GM19467 (cell line): Measurements from ENCODE around the gene MYL6.

Source experiments
- ATAC-seq: cut with Tn5 transposase; IDR thresholded peaks from one replicate; pipeline ENCODE4 v1.9.1; 2021; ENCODE audit warnings: mild to moderate bottlenecking, moderate library complexity; ENCODE audit not compliant: unreplicated experiment

MYL6 gene

DNA sequence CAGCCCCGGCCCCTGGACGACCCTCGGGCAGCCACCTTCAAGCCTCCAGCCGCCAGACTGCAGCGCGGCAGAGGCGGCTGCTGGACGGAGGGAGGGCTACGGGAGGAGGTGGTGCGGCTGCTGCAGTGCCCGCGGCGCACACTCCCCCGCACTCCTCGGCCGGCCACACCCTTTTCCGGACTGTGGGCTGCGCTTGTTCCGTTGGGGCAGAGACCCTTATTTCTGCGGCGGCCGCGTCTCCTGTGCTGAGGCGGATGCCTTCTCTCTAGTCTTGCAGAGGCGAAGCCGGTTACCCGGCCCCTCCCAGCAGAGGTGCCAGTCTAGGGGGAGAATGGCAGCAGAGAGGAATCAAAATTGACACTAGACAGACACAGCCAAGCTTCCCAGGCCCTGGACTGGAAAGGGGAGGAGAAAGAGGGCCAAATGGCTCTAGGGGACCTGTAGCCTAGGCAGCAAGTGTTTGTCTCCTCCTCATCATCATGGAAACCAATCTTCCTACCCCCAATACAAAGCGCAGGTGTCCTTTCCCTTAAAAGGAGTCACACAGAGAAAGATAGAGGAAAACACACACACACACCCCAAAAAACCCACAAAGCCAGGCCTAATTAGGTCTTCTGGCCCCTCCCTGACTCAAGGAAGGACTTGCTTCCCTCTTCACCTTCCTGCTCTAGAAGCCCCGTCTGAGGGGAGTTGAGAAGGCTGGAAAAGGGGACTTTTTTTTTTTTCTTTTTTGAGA lies 28.8 kb upstream of the MYL6 start:
- ATAC-seq = peak; percentile 25

DNA sequence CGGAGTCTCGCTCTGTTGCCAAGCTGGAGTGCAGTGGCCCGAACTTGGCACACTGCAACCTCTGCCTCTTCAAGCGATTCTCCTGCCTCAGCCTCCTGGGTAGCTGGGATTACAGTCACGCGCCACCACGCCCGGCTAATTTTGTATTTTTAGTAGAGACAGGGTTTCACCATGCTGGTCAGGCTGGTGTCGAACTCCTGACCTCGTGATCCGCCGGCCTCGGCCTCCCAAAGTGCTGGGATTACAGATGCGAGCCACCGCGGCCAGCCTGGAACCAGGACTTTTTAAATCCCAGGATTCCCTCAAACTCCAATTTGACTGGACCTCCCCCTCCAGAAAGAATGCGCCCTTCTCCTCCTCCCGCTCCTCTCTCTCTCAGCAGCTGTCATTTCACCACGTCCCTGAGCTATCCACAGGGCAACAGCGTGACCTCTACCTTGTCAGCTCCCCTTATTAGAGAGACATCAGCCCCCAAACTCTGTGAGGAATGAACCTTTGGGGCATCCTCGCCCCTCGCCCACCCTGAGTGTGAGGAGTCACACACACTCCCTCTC lies 28.1 kb upstream of the MYL6 start:
- ATAC-seq = no peak

DNA sequence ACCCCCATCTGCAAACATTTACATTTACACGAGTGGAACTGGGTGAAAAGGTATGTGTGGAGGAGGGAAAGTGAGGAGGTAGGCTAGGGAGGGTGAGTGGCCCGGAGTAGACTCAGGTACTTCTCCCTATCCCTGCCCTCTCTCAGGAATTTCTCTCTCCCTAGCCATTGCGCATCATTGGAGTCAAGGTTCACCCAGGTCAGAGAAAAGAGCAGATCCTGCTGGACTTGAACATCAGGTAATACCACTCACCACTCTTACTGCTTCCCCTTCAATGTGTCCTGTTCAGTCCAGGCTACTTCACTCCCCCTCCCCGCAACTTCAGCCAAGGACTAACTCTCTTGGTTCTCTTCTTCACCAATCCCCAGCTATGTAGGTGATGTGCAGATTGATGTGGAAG lies 27.3 kb upstream of the MYL6 start:
- no peak for ATAC-seq

DNA sequence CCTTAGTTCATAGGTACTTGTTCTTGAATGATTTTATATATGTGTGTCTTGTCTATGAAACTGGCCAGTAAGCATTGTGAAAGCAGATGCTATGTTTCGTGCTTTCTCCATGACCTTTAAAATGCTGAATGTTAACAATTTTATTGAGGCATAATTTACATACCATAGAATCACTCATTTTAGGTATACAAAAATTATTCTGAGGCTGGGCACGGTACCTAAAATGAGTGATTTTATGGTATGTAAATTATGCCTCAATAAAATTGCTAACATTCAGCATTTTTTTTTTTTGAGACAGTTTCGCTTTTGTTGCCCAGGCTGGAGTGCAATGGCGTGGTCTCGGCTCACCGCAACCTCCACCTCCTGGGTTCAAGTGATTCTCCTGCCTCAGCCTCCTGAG lies 23.3 kb upstream of the MYL6 start:
- ATAC-seq = no peak

DNA sequence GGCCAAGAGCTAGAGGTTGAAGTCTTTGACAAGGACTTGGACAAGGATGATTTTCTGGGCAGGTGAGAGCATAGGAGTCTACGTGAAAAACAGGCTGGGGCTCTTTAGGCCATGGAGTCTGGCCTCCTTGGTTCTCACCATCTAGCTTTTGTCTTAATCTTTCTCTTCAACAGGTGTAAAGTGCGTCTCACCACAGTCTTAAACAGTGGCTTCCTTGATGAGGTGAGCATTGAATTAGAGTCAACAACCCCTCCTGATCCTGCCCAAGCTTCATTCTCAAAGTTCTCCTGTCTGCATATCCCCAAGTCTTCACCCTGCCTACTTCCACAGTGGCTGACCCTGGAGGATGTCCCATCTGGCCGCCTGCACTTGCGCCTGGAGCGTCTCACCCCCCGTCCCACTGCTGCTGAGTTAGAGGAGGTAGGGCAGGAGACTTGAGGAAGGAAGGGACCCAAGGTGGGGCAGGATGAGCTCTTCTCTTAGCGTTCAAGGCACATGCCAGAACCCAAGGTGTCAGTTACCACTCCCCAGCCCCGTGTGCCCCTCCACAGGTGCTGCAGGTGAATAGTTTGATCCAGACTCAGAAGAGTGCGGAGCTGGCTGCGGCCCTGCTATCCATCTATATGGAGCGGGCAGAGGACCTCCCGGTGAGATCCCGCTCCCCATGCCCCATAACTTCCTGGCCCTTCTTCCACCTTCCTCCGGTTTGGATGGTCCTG lies 20.1 kb upstream of the MYL6 start:
- no peak for ATAC-seq

DNA sequence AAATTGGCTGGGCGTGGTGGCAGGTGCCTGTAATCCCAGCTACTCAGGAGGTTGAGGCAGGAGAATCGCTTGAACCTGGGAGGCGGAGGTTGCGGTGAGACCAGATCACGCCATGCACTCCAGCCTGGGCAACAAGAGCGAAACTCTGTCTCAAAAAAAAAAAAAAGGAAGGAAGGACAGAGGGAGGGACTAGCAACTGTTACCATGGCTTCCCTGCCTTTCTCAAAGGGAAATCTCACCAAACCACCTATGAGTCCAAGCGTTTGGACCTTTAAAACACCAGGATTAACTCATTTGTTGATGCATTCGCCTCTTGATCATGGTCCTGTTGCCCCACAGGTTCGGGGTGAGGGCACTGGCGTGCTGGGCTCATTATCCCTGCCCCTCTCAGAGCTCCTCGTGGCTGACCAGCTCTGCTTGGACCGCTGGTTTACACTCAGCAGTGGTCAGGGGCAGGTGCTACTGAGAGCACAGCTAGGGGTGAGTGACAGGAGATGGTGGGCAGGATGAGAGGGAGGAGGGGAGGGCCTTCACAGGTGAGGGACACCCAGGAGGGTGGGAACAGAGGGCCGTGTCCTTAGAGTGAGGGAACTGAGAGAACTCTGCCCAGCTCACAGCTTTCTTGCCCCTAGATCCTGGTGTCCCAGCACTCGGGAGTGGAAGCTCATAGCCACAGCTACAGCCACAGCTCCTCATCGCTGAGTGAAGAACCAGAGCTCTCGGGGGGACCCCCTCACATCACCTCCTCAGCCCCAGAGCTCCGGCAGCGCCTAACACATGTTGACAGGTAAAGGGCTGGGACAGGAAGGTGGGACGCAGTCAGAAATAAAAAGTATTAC lies 16.0 kb upstream of the MYL6 start:
- ATAC-seq = no peak

DNA sequence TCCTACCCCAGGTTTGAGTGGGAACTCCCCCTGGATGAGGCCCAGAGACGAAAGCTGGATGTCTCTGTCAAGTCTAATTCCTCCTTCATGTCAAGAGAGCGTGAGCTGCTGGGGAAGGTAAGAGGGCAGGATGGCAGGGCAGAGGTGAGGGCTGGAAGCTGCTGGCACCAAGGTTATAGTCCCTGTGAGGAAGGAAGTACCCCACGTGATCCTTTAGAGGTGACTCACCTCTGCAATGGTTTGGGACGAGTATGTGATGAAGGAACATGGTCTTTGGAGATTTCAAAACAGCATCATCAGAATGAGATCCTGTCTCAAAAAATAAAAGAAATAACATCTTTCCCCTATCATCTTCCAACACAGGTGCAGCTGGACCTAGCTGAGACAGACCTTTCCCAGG lies 14.9 kb upstream of the MYL6 start:
- no peak for ATAC-seq

DNA sequence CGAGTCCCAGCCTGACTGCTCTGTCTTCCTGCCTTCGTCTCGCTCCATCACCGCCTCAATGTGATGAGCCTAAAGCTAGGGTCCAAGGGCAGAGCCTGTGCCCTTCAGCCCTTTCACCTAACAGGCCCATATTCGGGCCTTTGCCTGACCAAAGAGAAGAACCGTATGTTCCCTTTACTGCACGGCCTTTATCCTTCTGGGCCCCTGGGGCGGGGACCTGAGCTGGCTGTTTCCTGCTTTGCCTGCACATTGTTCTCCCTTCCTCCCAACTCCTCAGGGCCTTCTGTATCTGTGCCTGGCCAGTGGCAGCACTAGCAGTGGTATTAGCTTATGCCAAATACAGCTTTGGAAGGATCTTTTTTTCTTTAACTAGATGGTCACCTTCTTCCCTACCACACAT lies 14.3 kb upstream of the MYL6 start:
- no peak for ATAC-seq

DNA sequence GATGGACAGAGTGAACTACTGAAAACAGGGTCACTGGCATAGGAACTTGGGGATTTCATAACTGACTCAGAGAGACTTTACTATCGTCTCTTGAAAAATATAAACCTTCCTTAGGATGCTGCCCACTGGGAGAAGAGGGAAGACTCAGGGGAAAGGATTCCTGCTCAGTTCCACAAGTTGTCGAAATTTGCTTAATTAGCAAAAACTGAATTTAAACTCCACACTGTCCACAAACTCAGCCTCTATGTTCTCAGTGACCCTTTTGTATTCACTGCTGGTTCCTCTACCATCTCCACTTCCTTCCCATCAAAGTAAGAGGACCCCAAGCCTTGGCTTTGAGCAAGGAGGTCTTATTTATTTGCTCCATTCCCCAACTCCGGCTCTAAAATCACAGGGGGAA lies 12.9 kb upstream of the MYL6 start:
- no peak for ATAC-seq

DNA sequence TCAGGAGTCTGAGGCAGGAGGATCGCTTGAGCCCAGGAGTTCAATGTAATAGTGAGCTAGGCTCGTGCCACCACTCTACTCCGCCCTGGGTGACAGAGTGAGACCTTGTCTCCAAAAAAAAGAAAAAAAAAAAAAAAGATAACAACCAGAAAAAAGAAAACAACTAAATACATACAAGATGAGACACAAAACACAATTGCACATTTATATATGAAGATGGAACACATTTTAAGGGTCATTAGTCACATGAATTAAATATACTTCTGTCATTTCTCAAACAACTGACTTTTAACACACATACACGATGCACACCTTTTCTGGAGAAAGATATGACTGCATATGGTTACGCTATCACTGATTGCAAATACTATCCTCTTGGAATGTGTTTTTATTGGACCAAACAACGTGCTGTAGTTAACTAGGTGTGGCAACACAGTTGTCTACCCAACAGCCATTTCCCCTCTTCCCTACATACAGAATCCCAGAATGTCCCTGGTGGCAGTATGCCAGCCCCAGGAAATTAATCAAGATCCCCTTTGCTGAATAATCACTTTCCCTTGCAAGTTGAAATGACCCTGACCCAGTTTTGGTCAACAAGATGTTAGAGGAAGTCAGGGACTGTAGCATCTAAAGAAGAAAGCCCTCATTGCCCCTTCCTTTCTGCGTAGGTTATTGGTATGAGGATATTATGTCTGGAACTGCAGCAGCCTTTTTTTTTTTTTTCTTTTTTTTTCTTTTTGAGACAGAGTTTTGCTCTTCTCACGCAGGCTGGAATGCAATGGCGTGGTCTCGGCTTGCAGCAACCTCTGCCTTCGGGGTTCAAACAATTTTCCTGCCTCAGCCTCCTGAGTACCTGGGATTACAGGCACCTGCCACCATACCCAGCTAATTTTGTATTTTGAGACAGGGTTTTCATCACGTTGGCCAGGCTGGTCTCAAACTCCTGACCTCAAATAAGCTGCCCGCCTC lies 11.4 kb upstream of the MYL6 start:
- ATAC-seq = no peak

DNA sequence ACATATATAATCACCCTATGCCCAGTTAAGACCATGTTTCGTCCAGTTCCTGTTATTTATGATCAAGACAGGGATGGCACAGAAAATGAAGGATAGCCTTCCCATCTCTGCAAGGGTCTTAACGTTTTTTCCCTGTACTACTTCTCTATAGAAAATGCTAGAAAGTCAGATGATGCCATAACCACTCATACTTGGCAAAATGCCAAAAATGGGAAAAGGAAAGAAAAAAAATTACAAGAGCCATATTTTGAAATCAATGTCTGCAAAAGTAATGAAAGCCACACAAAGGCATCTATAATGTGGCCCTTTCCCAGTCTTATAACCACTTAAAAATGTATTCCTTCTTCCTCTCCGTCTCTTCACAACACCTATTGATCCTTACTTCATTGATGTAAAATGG lies 7.6 kb upstream of the MYL6 start:
- ATAC-seq = no peak

DNA sequence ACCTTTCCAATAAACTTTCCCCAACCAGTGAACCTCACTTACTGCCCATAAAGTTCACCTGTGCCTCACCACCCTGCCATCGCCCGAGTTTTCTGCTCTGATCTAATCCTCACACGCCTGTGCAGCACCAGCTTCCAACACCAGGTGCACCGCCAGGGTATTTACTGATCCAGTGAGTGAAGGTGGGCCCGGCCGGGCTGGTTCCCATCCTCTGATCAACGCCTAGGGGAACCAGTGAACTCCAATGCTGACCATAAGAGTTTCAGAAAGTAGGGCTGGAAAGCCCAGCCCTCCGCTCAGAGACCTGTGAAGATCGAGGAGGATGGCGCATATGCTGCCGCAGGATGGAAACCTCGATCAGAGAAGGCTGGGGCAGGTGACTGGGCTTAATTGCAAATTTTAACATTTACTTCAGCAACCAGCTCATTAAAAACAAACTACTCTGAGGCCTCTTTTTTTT lies 6.5 kb upstream of the MYL6 start:
- peak; percentile 51 for ATAC-seq

DNA sequence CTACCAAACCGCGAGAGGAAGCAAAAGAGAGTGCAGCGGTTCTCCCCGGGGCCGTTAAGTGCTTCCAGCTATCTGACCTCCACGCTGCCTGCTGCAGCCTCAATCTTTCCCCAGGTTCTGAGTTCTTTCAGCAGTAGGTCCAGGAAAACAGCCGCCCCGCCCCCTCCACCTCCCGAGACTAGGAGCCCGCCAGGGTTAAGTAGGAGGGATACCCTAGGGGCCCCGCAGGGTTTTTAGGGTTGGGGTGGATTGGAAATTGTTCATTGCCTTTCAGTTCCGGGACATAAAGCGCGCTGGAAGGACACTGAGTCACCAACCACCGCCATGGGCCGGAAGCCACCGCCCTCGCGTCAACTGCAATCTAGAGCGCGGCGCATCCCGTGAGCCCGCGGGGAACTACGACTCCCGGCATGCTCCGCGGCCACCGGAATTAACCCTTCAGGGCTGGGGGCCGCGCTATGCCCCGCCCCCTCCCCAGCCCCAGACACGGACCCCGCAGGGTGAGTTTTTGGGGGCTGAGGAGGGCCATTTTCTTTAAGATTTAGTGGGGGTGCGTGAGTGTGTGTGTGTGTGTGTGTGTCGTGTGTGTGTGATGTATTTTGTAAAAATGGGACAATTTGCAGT lies 5.9 kb upstream of the MYL6 start, which contains the start of gene MYL6B:
Gene MYL6B (plus strand): TSS at position 456 of the 624 bp plus-strand sequence. CDS start 1,332 bp downstream, outside the sequence.
- ATAC-seq = peak; percentile 70

DNA sequence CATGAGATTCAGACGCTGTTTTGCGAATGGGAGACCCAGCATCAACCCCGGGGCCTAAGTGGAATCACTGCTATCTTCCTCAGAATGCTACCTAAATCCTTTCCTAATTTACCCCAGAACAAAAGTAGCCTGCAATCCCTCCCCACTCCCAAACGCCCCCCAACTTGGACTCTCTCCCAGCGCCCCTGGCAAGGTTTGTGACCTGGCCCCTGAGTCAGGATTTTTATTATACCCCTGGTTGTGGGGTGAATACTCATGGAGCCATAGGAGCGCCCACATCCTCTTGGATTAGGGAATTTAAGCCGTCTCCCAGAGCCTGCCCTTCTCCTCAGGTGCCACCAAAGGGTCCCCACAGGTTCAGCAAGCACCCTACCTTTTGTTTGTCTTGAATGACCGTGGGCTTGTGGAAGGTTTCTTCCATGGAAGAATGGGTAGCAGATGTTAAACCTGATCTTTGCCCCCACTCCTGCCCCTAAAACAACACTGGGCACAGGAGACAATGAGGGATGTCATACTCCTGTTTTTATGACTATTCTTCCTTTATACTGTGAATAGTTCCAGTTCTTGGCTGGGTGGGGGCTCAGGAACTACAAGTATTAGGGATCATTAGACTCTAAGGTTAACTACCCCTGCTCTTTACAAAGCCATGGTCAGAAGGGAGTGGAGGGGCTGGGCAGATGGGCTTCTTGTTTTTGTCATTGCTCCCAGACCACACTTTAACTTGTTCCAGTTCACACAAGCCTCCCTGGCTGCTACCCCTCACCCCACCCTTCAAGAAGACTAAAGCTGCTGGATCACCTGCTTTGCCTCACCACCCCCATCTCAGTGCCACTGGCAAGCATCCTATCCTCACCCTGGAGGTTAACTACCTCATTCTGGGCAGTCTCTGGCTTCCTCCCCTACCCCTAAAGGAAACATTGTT lies 5.1 kb upstream of the MYL6 start:
- no peak for ATAC-seq

DNA sequence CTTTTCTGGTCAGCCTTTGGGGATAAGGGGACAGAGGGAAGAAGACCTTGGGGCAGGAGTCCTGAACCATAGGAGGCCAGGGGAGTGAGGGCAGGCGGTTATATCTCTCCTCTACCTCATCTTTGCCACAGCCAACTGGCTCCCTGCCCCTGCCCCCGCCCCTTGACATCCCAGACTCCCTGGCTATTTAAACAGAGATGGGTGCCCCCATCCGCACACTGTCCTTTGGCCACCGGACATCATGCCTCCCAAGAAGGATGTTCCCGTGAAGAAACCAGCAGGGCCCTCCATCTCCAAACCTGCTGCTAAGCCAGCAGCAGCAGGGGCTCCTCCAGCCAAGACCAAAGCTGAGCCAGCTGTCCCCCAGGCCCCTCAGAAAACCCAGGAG lies 4.5 kb upstream of the MYL6 start:
- ATAC-seq = no peak

DNA sequence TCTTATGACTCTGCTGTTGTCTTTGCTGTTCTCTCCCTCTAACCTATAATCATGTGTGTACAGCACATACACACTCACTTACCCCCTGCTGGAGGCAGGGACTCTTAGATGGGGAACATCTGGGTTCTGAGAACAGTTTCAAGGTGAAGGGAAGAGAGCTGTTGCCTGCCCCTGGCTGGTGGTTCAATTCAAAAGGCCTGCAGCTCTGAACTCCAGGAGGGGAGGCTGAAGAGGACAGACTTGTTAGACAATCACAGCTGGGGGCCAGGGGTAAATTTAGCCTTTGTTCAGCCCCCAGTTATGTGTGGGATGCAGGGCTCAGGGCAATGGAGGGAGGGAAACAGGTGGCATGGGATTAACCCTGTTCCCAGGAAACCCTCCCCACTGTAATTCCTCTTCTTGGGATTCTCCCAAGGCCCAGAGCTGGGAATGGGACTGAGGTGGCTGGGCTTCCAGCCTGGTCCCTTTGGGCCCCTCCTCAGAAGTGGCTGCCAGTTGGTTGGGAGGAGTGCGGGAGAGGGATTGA lies 3.9 kb upstream of the MYL6 start:
- no peak for ATAC-seq

DNA sequence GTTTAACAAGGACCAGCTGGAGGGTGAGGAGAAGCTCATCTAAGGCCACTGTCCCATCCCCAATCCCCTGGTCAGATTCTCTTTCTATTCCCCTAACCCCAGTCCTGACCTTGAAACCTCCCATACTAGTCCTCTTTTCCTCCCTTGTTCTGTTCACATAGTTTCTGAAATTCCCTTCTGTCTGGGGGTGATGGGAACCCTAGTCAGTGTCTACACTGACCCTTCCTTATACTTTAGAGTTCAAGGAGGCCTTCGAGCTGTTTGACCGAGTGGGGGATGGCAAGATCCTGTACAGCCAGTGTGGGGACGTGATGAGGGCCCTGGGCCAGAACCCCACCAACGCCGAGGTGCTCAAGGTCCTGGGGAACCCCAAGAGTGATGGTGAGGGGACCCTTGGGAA lies 3.3 kb upstream of the MYL6 start:
- ATAC-seq = no peak

DNA sequence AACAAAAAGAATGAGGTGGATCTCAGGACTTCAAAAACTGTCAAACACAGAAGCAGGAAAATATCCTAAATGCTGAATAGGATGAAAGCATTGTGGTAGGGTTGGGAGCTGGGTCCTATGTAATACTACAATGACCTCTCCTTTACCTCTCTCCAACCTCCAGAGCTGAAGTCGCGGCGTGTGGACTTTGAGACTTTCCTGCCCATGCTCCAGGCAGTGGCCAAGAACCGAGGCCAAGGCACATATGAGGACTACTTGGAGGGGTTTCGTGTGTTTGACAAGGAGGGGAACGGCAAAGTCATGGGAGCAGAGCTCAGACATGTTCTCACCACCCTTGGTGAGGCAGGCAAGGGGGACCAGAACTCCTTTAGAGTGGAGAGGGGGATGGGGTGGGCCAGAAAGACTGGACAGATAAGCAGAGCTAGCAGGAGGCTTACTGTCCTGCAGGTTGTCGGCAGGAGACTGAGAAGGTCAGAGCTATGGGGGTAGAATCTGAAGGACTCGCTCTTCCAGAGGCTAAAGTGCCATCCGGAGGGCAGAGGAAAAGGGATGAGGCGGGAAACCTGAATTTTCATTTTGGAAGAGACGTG lies 2.8 kb upstream of the MYL6 start:
- ATAC-seq = no peak
